Measurements from ENCODE around the gene PIGT. TPM values are rescaled to one million over a fixed set of nuclear protein-coding genes. Genes with fewer than 3 reads are reported as not detected.

PIGT gene
- total and polyA plus RNA-seq, 2 of the 13 experiments (the other 11 are each of a cell fraction or from before 2014, with no cell fraction given), result 65.9 to 74.1 TPM

DNA sequence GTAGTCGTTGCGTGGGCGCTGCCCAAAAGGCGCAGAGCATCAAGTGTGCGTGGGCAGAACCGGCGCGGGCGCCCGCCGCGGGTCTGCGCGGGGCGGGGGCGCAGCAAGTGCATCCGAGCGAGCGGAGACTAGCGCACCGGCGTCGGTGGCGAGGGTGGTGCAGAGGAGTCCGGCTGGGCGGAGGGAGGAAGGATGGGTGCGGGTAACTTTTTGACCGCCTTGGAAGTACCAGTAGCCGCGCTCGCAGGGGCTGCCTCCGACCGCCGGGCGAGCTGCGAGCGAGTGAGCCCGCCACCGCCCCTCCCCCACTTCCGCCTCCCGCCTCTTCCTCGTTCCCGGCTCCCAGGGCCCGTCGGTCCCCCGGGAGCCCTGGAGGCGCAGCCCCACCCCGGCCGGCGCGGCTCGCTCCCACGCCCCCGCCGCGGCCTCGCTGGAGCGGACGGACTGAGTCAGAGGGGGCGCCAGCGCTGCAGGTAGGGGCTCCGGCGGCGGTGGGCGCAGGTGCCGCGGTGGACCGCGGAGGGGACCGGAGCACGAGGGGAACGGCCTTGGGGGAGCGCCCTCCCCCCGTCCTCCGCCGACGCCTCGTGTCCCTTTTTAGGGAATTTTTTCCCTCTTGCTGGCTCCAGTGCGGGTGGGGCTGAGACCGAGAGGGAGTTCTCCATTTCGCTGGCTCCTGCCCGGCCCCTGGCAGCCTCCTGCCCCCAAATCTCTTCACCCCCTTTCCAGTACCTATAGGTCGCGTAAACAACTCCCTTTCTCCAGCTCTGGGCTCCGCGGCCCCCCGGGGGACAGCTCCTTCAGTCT lies 9.5 kb upstream of the PIGT start (continued):
- TF ChIP-seq, protein P1, sequence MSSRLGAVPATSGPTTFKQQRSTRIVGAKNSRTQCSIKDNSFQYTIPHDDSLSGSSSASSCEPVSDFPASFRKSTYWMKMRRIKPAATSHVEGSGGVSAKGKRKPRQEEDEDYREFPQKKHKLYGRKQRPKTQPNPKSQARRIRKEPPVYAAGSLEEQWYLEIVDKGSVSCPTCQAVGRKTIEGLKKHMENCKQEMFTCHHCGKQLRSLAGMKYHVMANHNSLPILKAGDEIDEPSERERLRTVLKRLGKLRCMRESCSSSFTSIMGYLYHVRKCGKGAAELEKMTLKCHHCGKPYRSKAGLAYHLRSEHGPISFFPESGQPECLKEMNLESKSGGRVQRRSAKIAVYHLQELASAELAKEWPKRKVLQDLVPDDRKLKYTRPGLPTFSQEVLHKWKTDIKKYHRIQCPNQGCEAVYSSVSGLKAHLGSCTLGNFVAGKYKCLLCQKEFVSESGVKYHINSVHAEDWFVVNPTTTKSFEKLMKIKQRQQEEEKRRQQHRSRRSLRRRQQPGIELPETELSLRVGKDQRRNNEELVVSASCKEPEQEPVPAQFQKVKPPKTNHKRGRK (CRISPR knock-in tag; IDR thresholded peaks at IDR 0.05), result no peak
- no peak for TF ChIP-seq ZNF251 (CRISPR knock-in tag; IDR thresholded peaks at IDR 0.05)
- TF ChIP-seq ZNF788 (CRISPR knock-in tag; IDR thresholded peaks at IDR 0.05; ENCODE audit: borderline replicate concordance), result peak; percentile 17; the same call in 1 of the 2 replicates
- TF ChIP-seq HCFC1 (IDR thresholded peaks at IDR 0.05; ENCODE audit: low read depth, low read length), result no peak
- no peak for TF ChIP-seq ZNF431 (CRISPR knock-in tag; IDR thresholded peaks at IDR 0.05; ENCODE audit: borderline replicate concordance, low read depth)
- peak; percentile 13; the same call in 1 of the 2 replicates for TF ChIP-seq ARHGAP35 (CRISPR knock-in tag; IDR thresholded peaks at IDR 0.05; ENCODE audit: borderline replicate concordance)
- TF ChIP-seq MTF2 (CRISPR knock-in tag; IDR thresholded peaks at IDR 0.05; ENCODE audit: borderline replicate concordance), result no peak
- TF ChIP-seq ZNF296 (CRISPR knock-in tag; conservative IDR thresholded peaks at IDR 0.05), result no peak
- TF ChIP-seq ZNF451 (CRISPR knock-in tag; IDR thresholded peaks at IDR 0.05), result no peak; the same call in 1 of the 2 replicates
- no peak for TF ChIP-seq ZNF761 (CRISPR knock-in tag; conservative IDR thresholded peaks at IDR 0.05)
- no peak for TF ChIP-seq ESRRA (CRISPR knock-in tag; IDR thresholded peaks at IDR 0.05; ENCODE audit: low read depth)
- peak; percentile 69; the same call in 1 of the 2 replicates for TF ChIP-seq ZC3H13 (CRISPR knock-in tag; IDR thresholded peaks at IDR 0.05)
- TF ChIP-seq NR3C1 (CRISPR knock-in tag; IDR thresholded peaks at IDR 0.05), result no peak
- 0 out of 2 replicates have a peak, but pooled peaks have one; percentile 72 for TF ChIP-seq ZNF709 (CRISPR knock-in tag; IDR thresholded peaks at IDR 0.05)
- peak; percentile 40; the same call in 1 of the 2 replicates for TF ChIP-seq DNMT1 (CRISPR knock-in tag; IDR thresholded peaks at IDR 0.05)
- peak; percentile 27; the same call in 1 of the 2 replicates for TF ChIP-seq ZIK1 (CRISPR knock-in tag; IDR thresholded peaks at IDR 0.05; ENCODE audit: borderline replicate concordance, low read depth)
- TF ChIP-seq, protein P2, sequence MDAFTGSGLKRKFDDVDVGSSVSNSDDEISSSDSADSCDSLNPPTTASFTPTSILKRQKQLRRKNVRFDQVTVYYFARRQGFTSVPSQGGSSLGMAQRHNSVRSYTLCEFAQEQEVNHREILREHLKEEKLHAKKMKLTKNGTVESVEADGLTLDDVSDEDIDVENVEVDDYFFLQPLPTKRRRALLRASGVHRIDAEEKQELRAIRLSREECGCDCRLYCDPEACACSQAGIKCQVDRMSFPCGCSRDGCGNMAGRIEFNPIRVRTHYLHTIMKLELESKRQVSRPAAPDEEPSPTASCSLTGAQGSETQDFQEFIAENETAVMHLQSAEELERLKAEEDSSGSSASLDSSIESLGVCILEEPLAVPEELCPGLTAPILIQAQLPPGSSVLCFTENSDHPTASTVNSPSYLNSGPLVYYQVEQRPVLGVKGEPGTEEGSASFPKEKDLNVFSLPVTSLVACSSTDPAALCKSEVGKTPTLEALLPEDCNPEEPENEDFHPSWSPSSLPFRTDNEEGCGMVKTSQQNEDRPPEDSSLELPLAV (CRISPR knock-in tag; conservative IDR thresholded peaks at IDR 0.05; ENCODE audit: low read depth), result 0 out of 2 replicates have a peak, but pooled peaks have one; percentile 73
- TF ChIP-seq, protein P3, sequence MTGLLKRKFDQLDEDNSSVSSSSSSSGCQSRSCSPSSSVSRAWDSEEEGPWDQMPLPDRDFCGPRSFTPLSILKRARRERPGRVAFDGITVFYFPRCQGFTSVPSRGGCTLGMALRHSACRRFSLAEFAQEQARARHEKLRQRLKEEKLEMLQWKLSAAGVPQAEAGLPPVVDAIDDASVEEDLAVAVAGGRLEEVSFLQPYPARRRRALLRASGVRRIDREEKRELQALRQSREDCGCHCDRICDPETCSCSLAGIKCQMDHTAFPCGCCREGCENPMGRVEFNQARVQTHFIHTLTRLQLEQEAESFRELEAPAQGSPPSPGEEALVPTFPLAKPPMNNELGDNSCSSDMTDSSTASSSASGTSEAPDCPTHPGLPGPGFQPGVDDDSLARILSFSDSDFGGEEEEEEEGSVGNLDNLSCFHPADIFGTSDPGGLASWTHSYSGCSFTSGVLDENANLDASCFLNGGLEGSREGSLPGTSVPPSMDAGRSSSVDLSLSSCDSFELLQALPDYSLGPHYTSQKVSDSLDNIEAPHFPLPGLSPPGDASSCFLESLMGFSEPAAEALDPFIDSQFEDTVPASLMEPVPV (CRISPR knock-in tag; IDR thresholded peaks at IDR 0.05), result peak; percentile 13; the same call in 1 of the 2 replicates
- no peak for TF ChIP-seq XBP1 (CRISPR knock-in tag; IDR thresholded peaks at IDR 0.05)
- TF ChIP-seq MBNL3 (CRISPR knock-in tag; conservative IDR thresholded peaks at IDR 0.05), result no peak
- no peak for TF ChIP-seq NAIF1 (CRISPR knock-in tag; IDR thresholded peaks at IDR 0.05; ENCODE audit: borderline replicate concordance)
- peak; percentile 81; the same call in 1 of the 2 replicates for TF ChIP-seq ZNF589 (CRISPR knock-in tag; conservative IDR thresholded peaks at IDR 0.05)

Measured in HepG2 (cell line).